Esophagus squamous epithelium (tissue), 4 donors: ENCODE data around the gene VAPB.

Source experiments
- CTCF ChIP-seq, 6 experiments: fragments of 450-650 bp in 4 of 6; fragments of 200-600 bp in 2 of 6; sonication (generic) in 2 of 6; IDR thresholded peaks; one replicate each; pipeline ENCODE4 v1.5.1; 2016 to 2019; ENCODE audit warnings: antibody characterized with exemption in 6 of 6, mild to moderate bottlenecking in 4 of 6, moderate library complexity in 4 of 6
- POLR2A ChIP-seq, 4 donors: fragments of 450-650 bp; IDR thresholded peaks; one replicate each; pipeline ENCODE4 v1.6.1; 2017; ENCODE audit warnings: antibody characterized with exemption in 4 of 4, mild to moderate bottlenecking in 4 of 4, moderate library complexity in 3 of 4

DNA sequence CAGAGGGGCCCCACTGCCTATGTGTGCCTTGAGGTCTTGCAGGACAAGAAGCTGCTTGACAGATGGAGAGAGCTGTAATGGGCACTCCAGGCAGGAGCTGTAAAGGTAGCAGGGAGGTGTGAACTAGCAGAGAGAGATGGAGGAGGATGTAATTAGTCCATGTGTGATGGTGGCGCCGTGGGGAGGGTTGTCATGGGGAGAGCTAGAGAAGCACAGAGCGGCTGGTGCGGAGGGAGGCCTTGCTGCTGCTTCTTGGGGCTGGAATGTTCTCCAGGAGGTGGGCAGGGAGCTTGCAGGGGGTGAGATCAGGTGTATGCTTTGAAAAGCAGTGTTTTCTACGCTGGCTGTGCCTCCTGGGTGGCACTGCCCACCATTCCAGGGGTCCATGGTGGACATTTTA, 94.0 kb downstream of the VAPB start:
- no peak for TF ChIP-seq CTCF (IDR thresholded peaks at IDR 0.05)
- no peak for TF ChIP-seq POLR2A (IDR thresholded peaks at IDR 0.05)
